LNCaP clone FGC (cell line): ENCODE measurements around the gene FLNB.

Experiments
- DNase-seq: peaks from one replicate; pipeline ENCODE4 v3.0.0-alpha.2; 2011; ENCODE audit warnings: low read depth
- H3K4me3 ChIP-seq: 2 replicates; pipeline ENCODE4 v1.5.1; 2011; ENCODE audit warnings: mild to moderate bottlenecking, low read depth, low read length, control low read depth
- TF ChIP-seq, protein P1 (sequence below): IDR thresholded peaks from 2 replicates; pipeline ENCODE4 v1.5.1; 2012; ENCODE audit warnings: mild to moderate bottlenecking; ENCODE audit not compliant: control insufficient read depth, insufficient read depth; ENCODE audit errors: extremely low read depth

The FLNB gene

DNA sequence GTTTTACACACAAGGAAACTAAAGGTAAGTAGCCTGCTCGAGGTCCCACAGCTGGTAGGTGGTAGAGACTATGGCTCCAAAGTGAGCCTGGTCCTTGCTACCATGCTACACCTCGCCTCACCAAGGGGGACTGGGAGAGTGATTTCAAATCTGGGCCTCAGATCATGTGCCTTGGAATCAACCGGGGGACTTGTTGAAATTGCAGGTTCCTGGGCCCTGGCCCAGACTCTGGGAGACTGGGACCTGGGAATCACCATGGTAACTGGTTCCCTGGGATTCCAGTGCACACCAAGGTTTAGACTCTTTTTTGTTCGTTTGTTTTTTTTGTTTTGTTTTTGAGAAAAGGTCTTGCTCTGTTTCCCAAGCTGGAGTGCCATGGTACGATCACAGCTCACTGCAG is 181.5 kb downstream of the FLNB start:
- no peak overlapping the region for H3K4me3 ChIP-seq
- DNase-seq, result no peak
- TF ChIP-seq, protein P1, sequence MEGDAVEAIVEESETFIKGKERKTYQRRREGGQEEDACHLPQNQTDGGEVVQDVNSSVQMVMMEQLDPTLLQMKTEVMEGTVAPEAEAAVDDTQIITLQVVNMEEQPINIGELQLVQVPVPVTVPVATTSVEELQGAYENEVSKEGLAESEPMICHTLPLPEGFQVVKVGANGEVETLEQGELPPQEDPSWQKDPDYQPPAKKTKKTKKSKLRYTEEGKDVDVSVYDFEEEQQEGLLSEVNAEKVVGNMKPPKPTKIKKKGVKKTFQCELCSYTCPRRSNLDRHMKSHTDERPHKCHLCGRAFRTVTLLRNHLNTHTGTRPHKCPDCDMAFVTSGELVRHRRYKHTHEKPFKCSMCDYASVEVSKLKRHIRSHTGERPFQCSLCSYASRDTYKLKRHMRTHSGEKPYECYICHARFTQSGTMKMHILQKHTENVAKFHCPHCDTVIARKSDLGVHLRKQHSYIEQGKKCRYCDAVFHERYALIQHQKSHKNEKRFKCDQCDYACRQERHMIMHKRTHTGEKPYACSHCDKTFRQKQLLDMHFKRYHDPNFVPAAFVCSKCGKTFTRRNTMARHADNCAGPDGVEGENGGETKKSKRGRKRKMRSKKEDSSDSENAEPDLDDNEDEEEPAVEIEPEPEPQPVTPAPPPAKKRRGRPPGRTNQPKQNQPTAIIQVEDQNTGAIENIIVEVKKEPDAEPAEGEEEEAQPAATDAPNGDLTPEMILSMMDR, result no peak

GRCh38 chr3:58190291-58190690 is 182.1 kb downstream of the FLNB start:
- no peak for DNase-seq
- no peak overlapping the region for H3K4me3 ChIP-seq
- TF ChIP-seq, protein P1, result no peak

GRCh38 chr3:58190882-58191281 is 182.7 kb downstream of the FLNB start:
- TF ChIP-seq, protein P1, result no peak
- DNase-seq, result no peak

GRCh38 chr3:58191361-58191991 is 183.3 kb downstream of the FLNB start:
- H3K4me3 ChIP-seq, result no peak overlapping the region
- TF ChIP-seq, protein P1, result no peak
- no peak for DNase-seq

More at GRCh38 chr3:58190882-58191281, 182.7 kb downstream of the FLNB start:
- no peak overlapping the region for H3K4me3 ChIP-seq

DNA sequence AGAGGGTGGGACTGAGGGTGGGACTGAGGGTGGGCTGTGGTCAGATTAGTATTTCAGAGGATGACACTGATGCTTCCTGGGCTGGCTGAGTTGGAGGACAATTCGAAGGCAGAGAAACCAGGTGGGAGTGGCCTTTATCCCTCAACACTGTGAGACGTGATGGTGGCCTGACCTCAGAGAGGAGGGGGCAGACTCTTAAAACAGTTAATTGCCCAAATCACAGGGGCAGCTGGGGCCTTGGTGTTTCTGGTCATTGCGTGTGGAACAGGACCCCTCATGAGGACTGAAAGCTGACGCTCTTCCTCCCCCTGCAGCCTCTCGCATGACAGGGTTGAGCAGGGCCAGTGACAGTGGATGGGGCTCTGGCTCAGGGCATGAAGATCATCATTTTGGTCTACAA is 183.8 kb downstream of the FLNB start:
- TF ChIP-seq, protein P1, result no peak
- DNase-seq, result no peak

GRCh38 chr3:58193682-58194407 is 185.6 kb downstream of the FLNB start:
- no peak for DNase-seq
- TF ChIP-seq, protein P1, result no peak
- no peak overlapping the region for H3K4me3 ChIP-seq

More for the DNA sequence above, 183.8 kb downstream of the FLNB start:
- no peak overlapping the region for H3K4me3 ChIP-seq

DNA sequence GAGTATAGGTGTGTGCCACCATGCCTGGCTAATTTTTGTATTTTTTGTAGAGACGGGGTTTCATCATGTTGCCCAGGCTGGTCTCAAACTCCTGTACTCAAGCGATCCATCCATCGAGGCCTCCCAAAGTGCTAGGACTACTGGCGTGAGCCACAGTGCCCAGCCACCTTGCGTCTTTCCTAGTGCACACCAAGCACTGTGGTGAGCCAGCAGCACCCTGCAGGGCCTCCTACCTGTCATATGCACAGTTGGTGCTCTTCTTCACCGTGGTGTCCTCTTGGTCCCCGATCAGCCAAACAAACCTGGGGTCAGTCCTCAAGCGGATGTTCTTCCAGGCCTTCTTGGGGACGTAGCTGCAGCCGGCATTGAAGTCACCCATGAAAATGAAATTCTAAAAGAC is 189.4 kb downstream of the FLNB start:
- H3K4me3 ChIP-seq, result no peak overlapping the region
- DNase-seq, result no peak
- TF ChIP-seq, protein P1, result no peak
